ENCODE data around the gene SPOCK1.
"Not testable (repeated sequence)": the region's sequence is repeated elsewhere in the genome, so short reads cannot be mapped to it uniquely, and the experiment has no call there.

SPOCK1 gene

GRCh38 chr5:137236252-137236651 is 262.9 kb downstream of the SPOCK1 start:
- ChIA-PET CTCF (interaction anchor here (0.7 to 1.6 kb wide), 4 partner anchors 9 to 434 kb away, joined by 3 to 6 read pairs (median 3); no protein-coding TSS in a partner anchor), POLR2A (interaction anchor here (0.7 kb wide), 1 partner anchor 48 kb away, joined by 3 read pairs; no protein-coding TSS in a partner anchor)
- no peak for TF ChIP-seq CTCF (IDR thresholded peaks at IDR 0.05; ENCODE audit: insufficient read depth, low read length, missing control alignments)
- no peak for DNase-seq (ENCODE audit: low read depth, low spot score)
- H3K4me3 ChIP-seq (ENCODE audit: low read depth, low read length) = no peak overlapping the region

GRCh38 chr5:137234973-137235943 is 263.9 kb downstream of the SPOCK1 start:
- TF ChIP-seq CTCF (IDR thresholded peaks at IDR 0.05; ENCODE audit: insufficient read depth, low read length, missing control alignments) = no peak
- CTCF ChIA-PET = interaction anchor here (0.7 to 1.6 kb wide), 2 partner anchors 8 to 13 kb away, joined by 3 to 6 read pairs; no protein-coding TSS in a partner anchor
- POLR2A ChIA-PET = interaction anchor here (0.7 kb wide), 1 partner anchor 47 kb away, joined by 3 read pairs; no protein-coding TSS in a partner anchor
- H3K4me3 ChIP-seq (ENCODE audit: low read depth, low read length) = no peak overlapping the region
- DNase-seq (ENCODE audit: low read depth, low spot score) = no peak

GRCh38 chr5:137233726-137234125 is 265.4 kb downstream of the SPOCK1 start:
- ChIA-PET POLR2A (interaction anchor here (0.5 kb wide), 1 partner anchor 76 kb away, joined by 3 read pairs; no protein-coding TSS in a partner anchor), CTCF (interaction anchor here (1.7 kb wide), 1 partner anchor 10 kb away, joined by 4 read pairs; no protein-coding TSS in a partner anchor)
- no peak overlapping the region for H3K4me3 ChIP-seq (ENCODE audit: low read depth, low read length)
- DNase-seq (ENCODE audit: low read depth, low spot score) = no peak
- TF ChIP-seq CTCF (IDR thresholded peaks at IDR 0.05; ENCODE audit: insufficient read depth, low read length, missing control alignments) = no peak

- DNase-seq (ENCODE audit: low read depth, low spot score); H3K4me3 ChIP-seq (ENCODE audit: low read depth, low read length); POLR2A ChIA-PET: not testable (repeated sequence)
- CTCF ChIA-PET = interaction anchor here (1.2 to 1.7 kb wide), 2 partner anchors 8 to 9 kb away, joined by 3 to 4 read pairs; no protein-coding TSS in a partner anchor
Measured at GRCh38 chr5:137233304-137233703, 265.8 kb downstream of the SPOCK1 start.

- POLR2A ChIA-PET = no interaction called here
- H3K4me3 ChIP-seq (ENCODE audit: low read depth, low read length) = no peak overlapping the region
- DNase-seq (ENCODE audit: low read depth, low spot score) = no peak
- no peak for TF ChIP-seq CTCF (IDR thresholded peaks at IDR 0.05; ENCODE audit: insufficient read depth, low read length, missing control alignments)
- CTCF ChIA-PET = no interaction called here
Measured at GRCh38 chr5:137231540-137231939, 267.6 kb downstream of the SPOCK1 start.

GRCh38 chr5:137228816-137229215 is 270.3 kb downstream of the SPOCK1 start:
- no peak for DNase-seq (ENCODE audit: low read depth, low spot score)
- no peak for TF ChIP-seq CTCF (IDR thresholded peaks at IDR 0.05; ENCODE audit: insufficient read depth, low read length, missing control alignments)
- H3K4me3 ChIP-seq (ENCODE audit: low read depth, low read length) = no peak overlapping the region
- CTCF ChIA-PET = interaction anchor here (0.6 to 2.6 kb wide), 2 partner anchors 10 to 201 kb away, joined by 3 to 12 read pairs; no protein-coding TSS in a partner anchor
- POLR2A ChIA-PET = no interaction called here
